ENCODE results near the gene CHKB.

The CHKB gene

GRCh38 chr22:50599816-50600455 is 17.3 kb upstream of the CHKB start:
- DNase-seq (ENCODE audit: low read depth, low spot score) = no peak

- no peak for DNase-seq (ENCODE audit: low read depth, low spot score)
Measured at GRCh38 chr22:50597097-50597496, 14.4 kb upstream of the CHKB start.

GRCh38 chr22:50595189-50595588 is 12.5 kb upstream of the CHKB start:
- DNase-seq (ENCODE audit: low read depth, low spot score) = no peak

GRCh38 chr22:50587407-50587806 is 4.8 kb upstream of the CHKB start:
- no peak for DNase-seq (ENCODE audit: low read depth, low spot score)

- no peak for DNase-seq (ENCODE audit: low read depth, low spot score)
Measured at GRCh38 chr22:50586416-50586815, 3.8 kb upstream of the CHKB start.

- no peak for DNase-seq (ENCODE audit: low read depth, low spot score)
Measured at GRCh38 chr22:50585781-50586180, 3.1 kb upstream of the CHKB start.

- no peak for DNase-seq (ENCODE audit: low read depth, low spot score)
Measured at GRCh38 chr22:50585238-50585637, 2.6 kb upstream of the CHKB start.

GRCh38 chr22:50584106-50585096 is 1.8 kb upstream of the CHKB start:
- no peak for DNase-seq (ENCODE audit: low read depth, low spot score)

- no peak for DNase-seq (ENCODE audit: low read depth, low spot score)
Measured at GRCh38 chr22:50583294-50583861, 729 bp upstream of the CHKB start.

GRCh38 chr22:50581950-50582492 is 628 bp downstream of the CHKB start:
- DNase-seq (ENCODE audit: low read depth, low spot score) = no peak

- DNase-seq (ENCODE audit: low read depth, low spot score) = no peak
Measured at GRCh38 chr22:50581031-50581949, 1.4 kb downstream of the CHKB start.

- DNase-seq (ENCODE audit: low read depth, low spot score) = no peak
Measured at GRCh38 chr22:50579752-50580151, 2.9 kb downstream of the CHKB start.

- no peak for DNase-seq (ENCODE audit: low read depth, low spot score)
Measured at GRCh38 chr22:50578776-50579310, 3.8 kb downstream of the CHKB start.

- DNase-seq (ENCODE audit: low read depth, low spot score) = no peak
Measured at GRCh38 chr22:50577987-50578775, 4.5 kb downstream of the CHKB start, which contains the start of gene CPT1B. Gene CPT1B, minus strand, starts transcription at chr22:50578427. Its CDS starts 512 bp downstream, at chr22:50577915.

GRCh38 chr22:50577697-50577986 is 5.0 kb downstream of the CHKB start:
- no peak for DNase-seq (ENCODE audit: low read depth, low spot score)

GRCh38 chr22:50576806-50577696 is 5.6 kb downstream of the CHKB start:
- DNase-seq (ENCODE audit: low read depth, low spot score) = no peak

- no peak for DNase-seq (ENCODE audit: low read depth, low spot score)
Measured at GRCh38 chr22:50576070-50576469, 6.6 kb downstream of the CHKB start.

GRCh38 chr22:50575426-50575941 is 7.2 kb downstream of the CHKB start:
- no peak for DNase-seq (ENCODE audit: low read depth, low spot score)

GRCh38 chr22:50574383-50574755 is 8.3 kb downstream of the CHKB start:
- DNase-seq (ENCODE audit: low read depth, low spot score) = no peak

All from activated CD4-positive, CD25-positive, alpha-beta regulatory T cell treated with anti-CD3 and anti-CD28 coated beads, Interleukin-2, amount 50 U/mL, for 16 hours (primary cell).